DMS79 (cell line): Measurements from ENCODE around the gene TRERF1.

Experiments used
- DNase-seq: peaks from one replicate; lab custom pipeline; 2025; lab: John Stamatoyannopoulos, UW

The TRERF1 gene

GRCh38 chr6:42304053-42304712 is 147.5 kb downstream of the TRERF1 start:
- no peak for DNase-seq

- DNase-seq: no peak
Measured at GRCh38 chr6:42302411-42302810, 149.3 kb downstream of the TRERF1 start.

- no peak for DNase-seq
Measured at GRCh38 chr6:42301986-42302385, 149.7 kb downstream of the TRERF1 start.

GRCh38 chr6:42300701-42301100 is 151.0 kb downstream of the TRERF1 start:
- DNase-seq: no peak

- no peak for DNase-seq
Measured at GRCh38 chr6:42300185-42300584, 151.5 kb downstream of the TRERF1 start.

GRCh38 chr6:42297661-42298060 is 154.1 kb downstream of the TRERF1 start:
- DNase-seq: no peak

GRCh38 chr6:42296614-42297013 is 155.1 kb downstream of the TRERF1 start:
- no peak for DNase-seq

- no peak for DNase-seq
Measured at GRCh38 chr6:42295677-42296076, 156.0 kb downstream of the TRERF1 start.

- no peak for DNase-seq
Measured at GRCh38 chr6:42295181-42295580, 156.5 kb downstream of the TRERF1 start.

GRCh38 chr6:42294759-42295158 is 157.0 kb downstream of the TRERF1 start:
- DNase-seq: no peak

GRCh38 chr6:42293386-42293977 is 158.2 kb downstream of the TRERF1 start:
- no peak for DNase-seq

- DNase-seq: no peak
Measured at GRCh38 chr6:42292004-42292740, 159.6 kb downstream of the TRERF1 start.

- no peak for DNase-seq
Measured at GRCh38 chr6:42287756-42288155, 164.0 kb downstream of the TRERF1 start.

- DNase-seq: no peak
Measured at GRCh38 chr6:42281570-42281969, 170.2 kb downstream of the TRERF1 start.

GRCh38 chr6:42280966-42281533 is 170.7 kb downstream of the TRERF1 start:
- no peak for DNase-seq

GRCh38 chr6:42279966-42280629 is 171.6 kb downstream of the TRERF1 start:
- DNase-seq: no peak

GRCh38 chr6:42279144-42279781 is 172.5 kb downstream of the TRERF1 start:
- DNase-seq: no peak

- no peak for DNase-seq
Measured at GRCh38 chr6:42278131-42278853, 173.4 kb downstream of the TRERF1 start.

- no peak for DNase-seq
Measured at GRCh38 chr6:42276034-42276890, 175.5 kb downstream of the TRERF1 start.

- no peak for DNase-seq
Measured at GRCh38 chr6:42275376-42276033, 176.2 kb downstream of the TRERF1 start.
